Liver (tissue), 9 donors: ENCODE results near the gene CDH4. TPM values are rescaled to one million over a fixed set of nuclear protein-coding genes. Genes with fewer than 3 reads are reported as not detected.

ENCODE experiments used
- DNase-seq: peaks from one replicate; pipeline ENCODE4 v3.0.0-alpha.2; 2017; ENCODE audit warnings: low spot score
- H3K27ac ChIP-seq, 2 donors: one replicate each; pipeline ENCODE4 v1.7.0; 2013; ENCODE audit warnings: inconsistent platforms in 2 of 2, low read length in 2 of 2, control low read depth in 1 of 2, low read depth in 1 of 2, mild to moderate bottlenecking in 1 of 2
- H3K27me3 ChIP-seq, 4 donors: one replicate each; pipeline versions ENCODE4 v1.6.1 to v1.7.0; 2013; ENCODE audit warnings: low read length in 3 of 4, inconsistent platforms in 1 of 4, mild to moderate bottlenecking in 1 of 4, moderate library complexity in 1 of 4; ENCODE audit not compliant: control insufficient read depth in 4 of 4, insufficient read depth in 4 of 4
- H3K36me3 ChIP-seq, 4 donors: one replicate each; pipeline versions ENCODE4 v1.6.1 to v1.7.0; 2013; ENCODE audit warnings: low read length in 3 of 4, mild to moderate bottlenecking in 3 of 4, low read depth in 1 of 4, moderate library complexity in 1 of 4; ENCODE audit not compliant: control insufficient read depth in 4 of 4, insufficient read depth in 3 of 4
- H3K4me1 ChIP-seq, 4 donors: one replicate each; pipeline versions ENCODE4 v1.6.1 to v1.7.0; 2013; ENCODE audit warnings: low read length in 3 of 4, mild to moderate bottlenecking in 3 of 4, moderate library complexity in 1 of 4; ENCODE audit not compliant: control insufficient read depth in 4 of 4, insufficient read depth in 4 of 4
- H3K4me3 ChIP-seq, 3 donors: one replicate each; pipeline versions ENCODE4 v1.6.1 to v1.7.0; 2013; ENCODE audit warnings: low read length in 3 of 3, control low read depth in 1 of 3, low read depth in 1 of 3, mild to moderate bottlenecking in 1 of 3
- H3K9ac ChIP-seq, 2 donors: one replicate each; pipeline ENCODE4 v1.7.0; 2013; ENCODE audit warnings: low read length in 2 of 2, mild to moderate bottlenecking in 2 of 2, moderate library complexity in 2 of 2, control low read depth in 1 of 2, low read depth in 1 of 2
- H3K9me3 ChIP-seq, 4 donors: one replicate each; pipeline versions ENCODE4 v1.6.1 to v1.7.0; 2013; ENCODE audit warnings: low read length in 3 of 4; ENCODE audit not compliant: control insufficient read depth in 4 of 4
- EGR1 ChIP-seq, 2 donors: IDR thresholded peaks; 2 replicates each; pipeline ENCODE4 v1.6.1; 2016 to 2018; ENCODE audit warnings: antibody characterized with exemption in 2 of 2, low read depth in 2 of 2
- FOXA1 ChIP-seq: IDR thresholded peaks from 2 replicates; pipeline ENCODE4 v1.6.1; 2016; ENCODE audit warnings: antibody characterized with exemption
- FOXA2 ChIP-seq: IDR thresholded peaks from 2 replicates; pipeline ENCODE4 v1.6.1; 2016; ENCODE audit warnings: antibody characterized with exemption
- GABPA ChIP-seq, 2 donors: IDR thresholded peaks in 1 of 2; conservative IDR thresholded peaks in 1 of 2; 2 replicates each; pipeline ENCODE4 v1.6.1; 2016; ENCODE audit warnings: antibody characterized with exemption in 2 of 2, mild to moderate bottlenecking in 1 of 2, moderate library complexity in 1 of 2
- HNF4A ChIP-seq, 2 donors: conservative IDR thresholded peaks; 2 replicates each; pipeline ENCODE4 v1.6.1; 2016; ENCODE audit warnings: antibody characterized with exemption in 2 of 2, mild to moderate bottlenecking in 2 of 2
- HNF4G ChIP-seq: IDR thresholded peaks from 2 replicates; pipeline ENCODE4 v1.6.1; 2016; ENCODE audit warnings: antibody characterized with exemption
- JUND ChIP-seq, 2 donors: IDR thresholded peaks; 2 replicates each; pipeline ENCODE4 v1.6.1; 2016; ENCODE audit warnings: antibody characterized with exemption in 2 of 2
- NR2F2 ChIP-seq: IDR thresholded peaks from 2 replicates; pipeline ENCODE4 v1.6.1; 2016; ENCODE audit warnings: antibody characterized with exemption
- RAD21 ChIP-seq, 2 donors: IDR thresholded peaks; 2 replicates each; pipeline ENCODE4 v1.6.1; 2016; ENCODE audit warnings: antibody characterized with exemption in 2 of 2, mild to moderate bottlenecking in 2 of 2
- RXRA ChIP-seq, 2 donors: IDR thresholded peaks; 2 replicates each; pipeline ENCODE4 v1.6.1; 2017 to 2018; ENCODE audit warnings: antibody characterized with exemption in 2 of 2, mild to moderate bottlenecking in 1 of 2
- TAF1 ChIP-seq: conservative IDR thresholded peaks from 2 replicates; pipeline ENCODE4 v1.6.1; 2016; ENCODE audit warnings: antibody characterized with exemption, mild to moderate bottlenecking
- YY1 ChIP-seq: IDR thresholded peaks from 2 replicates; pipeline ENCODE4 v1.6.1; 2016; ENCODE audit warnings: antibody characterized with exemption, mild to moderate bottlenecking
- ZBTB33 ChIP-seq: IDR thresholded peaks from 2 replicates; pipeline ENCODE4 v1.6.1; 2016; ENCODE audit warnings: antibody characterized with exemption
- WGBS: extraction: QIAGEN DNeasy Blood & Tissue Kit; methylation state at CpG from one replicate; pipeline ENCODE4 v1.1.7; 2013; 5-methylcytosine and 5-hydroxymethylcytosine counted together
- polyA plus RNA-seq, 2 donors: library from polyadenylated mRNA; stranded (reverse) in 1 of 2; unstranded in 1 of 2; fragments of 200-250 nt in 1 of 2; fragments of >200 nt in 1 of 2; fragmentation: Nextera tagmentation in 1 of 2; extraction: Ambion mirVana in 1 of 2; gene quantifications; one replicate each; pipeline versions ENCODE4 v1.2.1 to v1.2.3, GENCODE V29; 2013 to 2015
- total RNA-seq, 2 donors: library from RNA; depleted of rRNA; stranded (reverse); fragments of >200 nt; gene quantifications; one replicate each; pipeline ENCODE4 v1.2.3, GENCODE V29; 2014
- TF ChIP-seq, protein P1 (sequence below): IDR thresholded peaks from 2 replicates; pipeline ENCODE4 v1.6.1; 2016; ENCODE audit warnings: antibody characterized with exemption
- TF ChIP-seq, protein P2 (sequence below): IDR thresholded peaks from 2 replicates; pipeline ENCODE4 v1.6.1; 2016; ENCODE audit warnings: antibody characterized with exemption, mild to moderate bottlenecking
- TF ChIP-seq, protein P3 (sequence below): IDR thresholded peaks from 2 replicates; pipeline ENCODE4 v1.6.1; 2016; ENCODE audit warnings: antibody characterized with exemption
- donor health status: healthy.
- donor health status: healthy.
- donor health status: healthy.
- donor health status: healthy.
- donor health status: healthy.

Gene CDH4
- total and polyA plus RNA-seq, 4 donors, result 0.03 to 0.25 (median 0.19) TPM; not detected in 1

DNA sequence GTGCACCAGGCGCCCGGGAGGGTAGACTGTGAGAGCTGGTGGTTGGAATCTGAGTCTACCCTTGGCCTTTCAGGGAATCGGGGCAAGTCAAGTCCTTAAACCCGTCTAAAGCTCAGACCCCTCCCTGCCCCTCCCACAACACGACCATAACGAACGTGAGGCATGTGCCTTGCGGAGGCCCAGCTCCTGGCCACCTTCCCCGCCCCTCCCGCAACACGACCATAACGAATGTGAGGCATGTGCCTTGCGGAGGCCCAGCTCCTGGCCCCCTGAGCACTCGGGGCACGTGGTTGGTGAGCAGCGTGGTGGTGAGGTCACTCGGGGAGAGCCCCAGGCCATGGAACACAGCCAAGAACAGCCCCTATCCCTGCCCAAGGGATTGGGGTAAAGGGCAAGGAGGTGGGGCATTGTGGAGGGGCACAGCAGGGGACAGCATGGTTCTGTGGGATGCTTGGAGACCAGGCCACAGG lies 681.5 kb downstream of the CDH4 start:
- TF ChIP-seq GABPA (IDR thresholded peaks at IDR 0.05 in 1 of 2, conservative IDR thresholded peaks at IDR 0.05 in 1 of 2) (no peak), FOXA2 (no peak), RXRA (IDR thresholded peaks at IDR 0.05) (no peak), YY1 (no peak), FOXA1 (no peak), JUND (IDR thresholded peaks at IDR 0.05) (no peak), HNF4A (conservative IDR thresholded peaks at IDR 0.05) (no peak), TAF1 (no peak), NR2F2 (no peak), HNF4G (no peak)
- TF ChIP-seq, protein P1, sequence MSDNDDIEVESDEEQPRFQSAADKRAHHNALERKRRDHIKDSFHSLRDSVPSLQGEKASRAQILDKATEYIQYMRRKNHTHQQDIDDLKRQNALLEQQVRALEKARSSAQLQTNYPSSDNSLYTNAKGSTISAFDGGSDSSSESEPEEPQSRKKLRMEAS, result no peak
- TF ChIP-seq, protein P2, sequence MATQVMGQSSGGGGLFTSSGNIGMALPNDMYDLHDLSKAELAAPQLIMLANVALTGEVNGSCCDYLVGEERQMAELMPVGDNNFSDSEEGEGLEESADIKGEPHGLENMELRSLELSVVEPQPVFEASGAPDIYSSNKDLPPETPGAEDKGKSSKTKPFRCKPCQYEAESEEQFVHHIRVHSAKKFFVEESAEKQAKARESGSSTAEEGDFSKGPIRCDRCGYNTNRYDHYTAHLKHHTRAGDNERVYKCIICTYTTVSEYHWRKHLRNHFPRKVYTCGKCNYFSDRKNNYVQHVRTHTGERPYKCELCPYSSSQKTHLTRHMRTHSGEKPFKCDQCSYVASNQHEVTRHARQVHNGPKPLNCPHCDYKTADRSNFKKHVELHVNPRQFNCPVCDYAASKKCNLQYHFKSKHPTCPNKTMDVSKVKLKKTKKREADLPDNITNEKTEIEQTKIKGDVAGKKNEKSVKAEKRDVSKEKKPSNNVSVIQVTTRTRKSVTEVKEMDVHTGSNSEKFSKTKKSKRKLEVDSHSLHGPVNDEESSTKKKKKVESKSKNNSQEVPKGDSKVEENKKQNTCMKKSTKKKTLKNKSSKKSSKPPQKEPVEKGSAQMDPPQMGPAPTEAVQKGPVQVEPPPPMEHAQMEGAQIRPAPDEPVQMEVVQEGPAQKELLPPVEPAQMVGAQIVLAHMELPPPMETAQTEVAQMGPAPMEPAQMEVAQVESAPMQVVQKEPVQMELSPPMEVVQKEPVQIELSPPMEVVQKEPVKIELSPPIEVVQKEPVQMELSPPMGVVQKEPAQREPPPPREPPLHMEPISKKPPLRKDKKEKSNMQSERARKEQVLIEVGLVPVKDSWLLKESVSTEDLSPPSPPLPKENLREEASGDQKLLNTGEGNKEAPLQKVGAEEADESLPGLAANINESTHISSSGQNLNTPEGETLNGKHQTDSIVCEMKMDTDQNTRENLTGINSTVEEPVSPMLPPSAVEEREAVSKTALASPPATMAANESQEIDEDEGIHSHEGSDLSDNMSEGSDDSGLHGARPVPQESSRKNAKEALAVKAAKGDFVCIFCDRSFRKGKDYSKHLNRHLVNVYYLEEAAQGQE, result no peak
- TF ChIP-seq, protein P3, sequence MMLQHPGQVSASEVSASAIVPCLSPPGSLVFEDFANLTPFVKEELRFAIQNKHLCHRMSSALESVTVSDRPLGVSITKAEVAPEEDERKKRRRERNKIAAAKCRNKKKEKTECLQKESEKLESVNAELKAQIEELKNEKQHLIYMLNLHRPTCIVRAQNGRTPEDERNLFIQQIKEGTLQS, result no peak
- no peaks in the 10 kb centered on the region for H3K36me3 ChIP-seq
- no peak for DNase-seq

GRCh38 chr20:61933951-61934715 lies 682.1 kb downstream of the CDH4 start:
- Histone ChIP-seq H3K4me3 (no peak overlapping the region), H3K27ac (no peak overlapping the region), H3K9ac (no peak overlapping the region), H3K36me3 (no peaks in the 10 kb centered on the region), H3K4me1 (no peaks in the 10 kb centered on the region), H3K27me3 (no peaks in the 10 kb centered on the region), H3K9me3 (no peaks in the 10 kb centered on the region)
- no peak for DNase-seq
- WGBS, result 80% methylated on average over 36 of the region's 36 CpGs
- TF ChIP-seq HNF4A (conservative IDR thresholded peaks at IDR 0.05), result no peak
- TF ChIP-seq NR2F2, result no peak
- TF ChIP-seq TAF1, result no peak
- no peak for TF ChIP-seq RXRA (IDR thresholded peaks at IDR 0.05)
- no peak for TF ChIP-seq RAD21 (IDR thresholded peaks at IDR 0.05)
- TF ChIP-seq YY1, result no peak
- no peak for TF ChIP-seq EGR1 (IDR thresholded peaks at IDR 0.05; ENCODE audit: low read depth in 2 of 2)
- no peak for TF ChIP-seq ZBTB33
- TF ChIP-seq, protein P2, result no peak

More for the DNA sequence above, 681.5 kb downstream of the CDH4 start:
- Histone ChIP-seq H3K27ac (no peak overlapping the region), H3K4me3 (no peak overlapping the region), H3K9ac (no peak overlapping the region), H3K27me3 (no peaks in the 10 kb centered on the region), H3K9me3 (no peaks in the 10 kb centered on the region), H3K4me1 (no peaks in the 10 kb centered on the region)
- 72% methylated on average over 17 of the region's 17 CpGs for WGBS
